ENCODE measurements around the gene GPBAR1. TPM values are rescaled to one million over a fixed set of nuclear protein-coding genes. Genes with fewer than 3 reads are reported as not detected.
A peak's percentile ranks its signal among the peaks of the same experiment; 100 is the strongest.

The GPBAR1 gene
- total RNA-seq, 1 experiment from 2014 or later = 0.05 TPM

- DNase-seq (ENCODE audit: low read depth) = no peak
These were observed 21.9 kb upstream of the GPBAR1 start for GRCh38 chr2:218238887-218239286.

GRCh38 chr2:218244204-218244603, 16.6 kb upstream of the GPBAR1 start:
- DNase-seq (ENCODE audit: low read depth) = no peak

GRCh38 chr2:218244665-218245064, 16.1 kb upstream of the GPBAR1 start:
- no peak for DNase-seq (ENCODE audit: low read depth)

GRCh38 chr2:218245214-218245613, 15.6 kb upstream of the GPBAR1 start:
- DNase-seq (ENCODE audit: low read depth) = no peak

GRCh38 chr2:218249691-218250090, 11.1 kb upstream of the GPBAR1 start:
- no peak for DNase-seq (ENCODE audit: low read depth)

GRCh38 chr2:218252509-218253231, 8.1 kb upstream of the GPBAR1 start:
- DNase-seq (ENCODE audit: low read depth) = no peak

- DNase-seq (ENCODE audit: low read depth) = no peak
These were observed 7.6 kb upstream of the GPBAR1 start for GRCh38 chr2:218253232-218253625.

GRCh38 chr2:218255446-218255845, 5.4 kb upstream of the GPBAR1 start:
- peak; percentile 34 for DNase-seq (ENCODE audit: low read depth)

- no peak for DNase-seq (ENCODE audit: low read depth)
These were observed 4.0 kb upstream of the GPBAR1 start for GRCh38 chr2:218256612-218257350.

- DNase-seq (ENCODE audit: low read depth) = no peak
These were observed 3.3 kb upstream of the GPBAR1 start for GRCh38 chr2:218257390-218257981.

- DNase-seq (ENCODE audit: low read depth) = peak; percentile 43
These were observed 1.5 kb upstream of the GPBAR1 start for GRCh38 chr2:218259099-218259961.

GRCh38 chr2:218260166-218260565, 649 bp upstream of the GPBAR1 start:
- DNase-seq (ENCODE audit: low read depth) = no peak

- DNase-seq (ENCODE audit: low read depth) = no peak
These were observed 815 bp downstream of the GPBAR1 start for GRCh38 chr2:218261423-218262236.

GRCh38 chr2:218262237-218262600, 1.4 kb downstream of the GPBAR1 start:
- no peak for DNase-seq (ENCODE audit: low read depth)

- DNase-seq (ENCODE audit: low read depth) = no peak
These were observed 2.1 kb downstream of the GPBAR1 start for GRCh38 chr2:218262631-218263586.

- no peak for DNase-seq (ENCODE audit: low read depth)
These were observed 3.2 kb downstream of the GPBAR1 start for GRCh38 chr2:218263817-218264641.

GRCh38 chr2:218264773-218265561, 4.2 kb downstream of the GPBAR1 start:
- DNase-seq (ENCODE audit: low read depth) = no peak

- no peak for DNase-seq (ENCODE audit: low read depth)
These were observed 4.8 kb downstream of the GPBAR1 start for GRCh38 chr2:218265626-218266025.
